IMR-90 (cell line): ENCODE results near the gene NPAS2. TPM values are rescaled to one million over a fixed set of nuclear protein-coding genes. Genes with fewer than 3 reads are reported as not detected.

Experiments
- ATAC-seq: fragments of 200-7000 bp; cut with Tn5 transposase; 2 replicates; pipeline ENCODE4 v1.9.1; 2020; ENCODE audit warnings: low read depth, mild to moderate bottlenecking, moderate library complexity
- BruUV-seq: library from RNA; stranded (reverse); fragments of 400-500 nt; replicated peaks from 2 replicates; lab custom pipeline; 2021; lab: Mats Ljungman, UMichigan
- CTCF ChIA-PET: fragments of 300-600 bp; formaldehyde crosslinking; extraction: SDS; loops from one replicate; lab custom pipeline; 2021; ENCODE audit warnings: antibody characterized with exemption; lab: Yijun Ruan, JAX
- POLR2A ChIA-PET: fragments of 300-600 bp; sonication (Branson Sonifier 250); formaldehyde crosslinking; loops from one replicate; lab custom pipeline; 2022; ENCODE audit warnings: antibody characterized with exemption; ENCODE audit not compliant: unreplicated experiment; lab: Charles Lee
- DNase-seq: peaks from one replicate; pipeline ENCODE4 v3.0.0; 2013
- H2AFZ ChIP-seq: replicated peaks from 2 replicates; pipeline ENCODE3; 2013; ENCODE audit warnings: low read length, mild to moderate bottlenecking; ENCODE audit not compliant: poor library complexity
- H2AK5ac ChIP-seq: 2 replicates; pipeline ENCODE4 v1.6.1; 2013; ENCODE audit warnings: low read depth, low read length, inconsistent platforms
- H2AK9ac ChIP-seq: replicated peaks from 2 replicates; pipeline ENCODE3; 2013; ENCODE audit warnings: mild to moderate bottlenecking, low read depth, low read length, moderate library complexity; ENCODE audit not compliant: poor library complexity
- H2BK120ac ChIP-seq: 2 replicates; pipeline ENCODE4 v1.6.1; 2013; ENCODE audit warnings: low read depth, low read length, inconsistent platforms
- H2BK15ac ChIP-seq: 3 replicates; pipeline ENCODE4 v1.6.1; 2013; ENCODE audit warnings: low read depth, low read length, inconsistent platforms
- H2BK20ac ChIP-seq: 2 replicates; pipeline ENCODE4 v1.6.1; 2013; ENCODE audit warnings: low read depth, mild to moderate bottlenecking, inconsistent platforms, low read length, moderate library complexity
- H2BK5ac ChIP-seq: 2 replicates; pipeline ENCODE4 v1.6.1; 2013; ENCODE audit warnings: mild to moderate bottlenecking, low read depth, low read length, inconsistent platforms; ENCODE audit not compliant: poor library complexity, severe bottlenecking
- H3K14ac ChIP-seq: replicated peaks from 2 replicates; pipeline ENCODE4 v1.6.1; 2013; ENCODE audit warnings: low read depth, low read length, inconsistent platforms
- H3K18ac ChIP-seq: 2 replicates; pipeline ENCODE4 v1.6.1; 2013; ENCODE audit warnings: low read depth, low read length, control low read depth
- H3K23ac ChIP-seq: 2 replicates; pipeline ENCODE4 v1.6.1; 2013; ENCODE audit warnings: low read depth, low read length, inconsistent platforms
- H3K27ac ChIP-seq: 2 replicates; pipeline ENCODE4 v1.5.1; 2013; ENCODE audit warnings: mild to moderate bottlenecking, control low read depth, low read length; ENCODE audit not compliant: insufficient read depth
- H3K27me3 ChIP-seq: 2 replicates; pipeline ENCODE4 v1.6.1; 2013; ENCODE audit warnings: low read length; ENCODE audit not compliant: control insufficient read depth, insufficient read depth
- H3K36me3 ChIP-seq: 2 replicates; pipeline ENCODE4 v1.6.1; 2013; ENCODE audit warnings: low read length, mixed read lengths; ENCODE audit not compliant: control insufficient read depth, insufficient read depth
- H3K4ac ChIP-seq: 2 replicates; pipeline ENCODE4 v1.6.1; 2013; ENCODE audit warnings: low read depth, low read length, inconsistent platforms
- H3K4me1 ChIP-seq: 2 replicates; pipeline ENCODE4 v1.6.1; 2013; ENCODE audit warnings: low read length, mixed read lengths; ENCODE audit not compliant: control insufficient read depth, insufficient read depth
- H3K4me2 ChIP-seq: 2 replicates; pipeline ENCODE4 v1.6.1; 2013; ENCODE audit warnings: low read depth, mild to moderate bottlenecking, control low read depth, low read length, moderate library complexity
- H3K4me3 ChIP-seq: 2 replicates; pipeline ENCODE4 v1.5.1; 2013; ENCODE audit warnings: low read depth, mild to moderate bottlenecking, control low read depth, low read length, moderate library complexity; ENCODE audit not compliant: insufficient read depth
- H3K56ac ChIP-seq: 2 replicates; pipeline ENCODE4 v1.6.1; 2013; ENCODE audit warnings: low read length, inconsistent platforms; ENCODE audit not compliant: insufficient read depth; ENCODE audit errors: extremely low read depth
- H3K79me1 ChIP-seq, 2 experiments: 2 replicates each; pipeline ENCODE4 v1.6.1; 2013; ENCODE audit warnings: low read length in 2 of 2, inconsistent platforms in 1 of 2, low read depth in 1 of 2
- H3K9ac ChIP-seq: 2 replicates; pipeline ENCODE4 v1.6.1; 2013; ENCODE audit warnings: low read depth, low read length, control low read depth
- H3K9me1 ChIP-seq: 2 replicates; pipeline ENCODE4 v1.6.1; 2013; ENCODE audit warnings: low read length, inconsistent platforms; ENCODE audit not compliant: insufficient read depth
- H3K9me3 ChIP-seq: 2 replicates; pipeline ENCODE4 v1.6.1; 2013; ENCODE audit warnings: low read length; ENCODE audit not compliant: control insufficient read depth, insufficient read depth
- H4K20me1 ChIP-seq: 2 replicates; pipeline ENCODE4 v1.6.1; 2013; ENCODE audit warnings: low read length, inconsistent platforms; ENCODE audit not compliant: insufficient read depth
- H4K5ac ChIP-seq: 2 replicates; pipeline ENCODE4 v1.6.1; 2013; ENCODE audit warnings: mild to moderate bottlenecking, low read depth, low read length, control low read depth
- H4K8ac ChIP-seq, 2 experiments: 2 replicates each; pipeline ENCODE4 v1.6.1; 2013; ENCODE audit warnings: low read depth in 2 of 2, low read length in 2 of 2, control low read depth in 1 of 2, inconsistent platforms in 1 of 2
- H4K91ac ChIP-seq: 2 replicates; pipeline ENCODE4 v1.6.1; 2013; ENCODE audit warnings: low read depth, low read length, inconsistent platforms; ENCODE audit not compliant: insufficient read depth
- RFX5 ChIP-seq: IDR thresholded peaks from 2 replicates; pipeline ENCODE4 v1.8.0; 2012; ENCODE audit warnings: low read depth, mild to moderate bottlenecking, low read length, moderate library complexity
- WGBS, 2 experiments: methylation state at CpG; one replicate each; pipeline versions ENCODE4 v1.1.5 to v1.1.7; 2013; ENCODE audit warnings: missing lambda C conversion rate in 2 of 2; ENCODE audit not compliant: insufficient read length in 1 of 2; ENCODE audit errors: extremely low coverage in 2 of 2; 5-methylcytosine and 5-hydroxymethylcytosine counted together
- dilution Hi-C: fragments of 300-500 bp; cut with HindIII; formaldehyde crosslinking; loops from one replicate; pipeline ENCODE4 v1.14.3; 2018; ENCODE audit warnings: low sequenced_read_pairs; ENCODE audit not compliant: unreplicated experiment
- in situ Hi-C: fragments of 300-500 bp; cut with MboI; formaldehyde crosslinking; loops from 3 replicates; pipeline ENCODE4 v1.14.3; 2019; ENCODE audit warnings: low sequenced_read_pairs, inconsistent platforms, mixed read lengths
- intact Hi-C: fragments of 100-400 bp; cut with micrococcal nuclease; formaldehyde crosslinking; loops from 2 replicates; pipeline ENCODE4 v1.10.0; 2022
- polyA plus RNA-seq, 3 experiments: library from polyadenylated mRNA; depleted of rRNA; stranded (reverse); fragments of >200 nt; gene quantifications; 2 replicates each; pipeline ENCODE4 v1.2.3, GENCODE V29; 2012; ENCODE audit warnings: low replicate concordance in 1 of 3
- total RNA-seq: library from RNA; depleted of rRNA; stranded (reverse); fragments of >200 nt; gene quantifications from 2 replicates; pipeline ENCODE4 v1.2.3, GENCODE V29; 2012
- TF ChIP-seq, protein P1 (sequence below): conservative IDR thresholded peaks from 2 replicates; pipeline ENCODE4 v1.5.1; 2012; ENCODE audit warnings: mild to moderate bottlenecking, low read depth, low read length, improper control_type of control experiment

NPAS2 gene
- total and polyA plus RNA-seq, 2 of the 4 experiments (the other 2 are of a cell fraction) = 5.2 to 14.8 TPM

DNA sequence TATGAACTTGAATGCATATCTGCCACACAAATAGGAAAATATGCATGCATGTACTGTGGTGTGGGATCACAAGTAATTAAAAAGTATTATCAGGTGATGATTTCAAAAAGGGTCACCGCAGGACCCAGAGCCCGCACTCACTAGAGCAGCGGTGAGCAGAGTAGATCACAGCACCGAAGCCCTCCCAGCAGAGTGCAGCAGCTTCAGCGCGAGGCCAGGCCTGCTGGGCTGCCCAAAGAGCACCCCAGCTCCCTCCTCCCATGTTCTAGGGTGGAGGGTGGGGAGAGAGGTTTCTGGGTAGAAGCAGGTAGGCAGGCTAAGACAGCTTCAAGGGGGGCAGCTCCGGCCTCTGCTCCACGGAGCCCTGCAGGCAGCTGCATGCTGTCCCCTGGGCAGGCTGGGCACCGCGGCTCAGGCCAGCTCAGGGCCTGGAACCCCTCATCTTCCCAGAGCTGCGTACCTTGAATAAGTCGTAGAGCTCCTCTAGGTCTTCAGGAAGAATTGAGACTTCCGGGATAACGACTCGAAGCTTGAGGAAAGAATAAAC is 207.1 kb downstream of the NPAS2 start:
- Histone ChIP-seq H3K9me1 (peaks cover 10% of the 10 kb centered on the region; the same call in 1 of the 2 replicates), H2AFZ (no peak overlapping the region), H3K79me1 (0 out of 4 replicates have a peak, but pooled peaks cover 0 to under 1% of the 10 kb centered on the region in 2 experiments), H2AK5ac (no peak overlapping the region), H4K20me1 (no peaks in the 10 kb centered on the region), H2BK120ac (no peak overlapping the region), H3K4me3 (no peak overlapping the region), H3K27ac (no peak overlapping the region), H3K56ac (no peak overlapping the region), H3K27me3 (no peaks in the 10 kb centered on the region), H2BK5ac (no peak overlapping the region), H2BK15ac (no peak overlapping the region), H3K4me1 (no peaks in the 10 kb centered on the region), H3K4ac (no peak overlapping the region), H4K5ac (no peak overlapping the region), H4K8ac (no peak overlapping the region), H3K14ac (no peak overlapping the region), H4K91ac (no peak overlapping the region), H3K23ac (no peak overlapping the region), H3K36me3 (peaks cover 6% of the 10 kb centered on the region; the same call in 1 of the 2 replicates), H3K9ac (no peak overlapping the region), H2BK20ac (no peak overlapping the region), H3K4me2 (no peak overlapping the region), H3K18ac (no peak overlapping the region), H3K9me3 (no peaks in the 10 kb centered on the region), H2AK9ac (no peak overlapping the region)
- DNase-seq = no peak
- BruUV-seq = no TSS peak
- TF ChIP-seq, protein P1, sequence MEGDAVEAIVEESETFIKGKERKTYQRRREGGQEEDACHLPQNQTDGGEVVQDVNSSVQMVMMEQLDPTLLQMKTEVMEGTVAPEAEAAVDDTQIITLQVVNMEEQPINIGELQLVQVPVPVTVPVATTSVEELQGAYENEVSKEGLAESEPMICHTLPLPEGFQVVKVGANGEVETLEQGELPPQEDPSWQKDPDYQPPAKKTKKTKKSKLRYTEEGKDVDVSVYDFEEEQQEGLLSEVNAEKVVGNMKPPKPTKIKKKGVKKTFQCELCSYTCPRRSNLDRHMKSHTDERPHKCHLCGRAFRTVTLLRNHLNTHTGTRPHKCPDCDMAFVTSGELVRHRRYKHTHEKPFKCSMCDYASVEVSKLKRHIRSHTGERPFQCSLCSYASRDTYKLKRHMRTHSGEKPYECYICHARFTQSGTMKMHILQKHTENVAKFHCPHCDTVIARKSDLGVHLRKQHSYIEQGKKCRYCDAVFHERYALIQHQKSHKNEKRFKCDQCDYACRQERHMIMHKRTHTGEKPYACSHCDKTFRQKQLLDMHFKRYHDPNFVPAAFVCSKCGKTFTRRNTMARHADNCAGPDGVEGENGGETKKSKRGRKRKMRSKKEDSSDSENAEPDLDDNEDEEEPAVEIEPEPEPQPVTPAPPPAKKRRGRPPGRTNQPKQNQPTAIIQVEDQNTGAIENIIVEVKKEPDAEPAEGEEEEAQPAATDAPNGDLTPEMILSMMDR = no peak
- no peak for TF ChIP-seq RFX5
- no peak for ATAC-seq
- WGBS, 2 experiments = 85% methylated on average over 8 of the region's 15 CpGs; no CpG with 5 or more reads in 1 of the 2 experiments
- dilution Hi-C loops = no loop called here
- intact Hi-C loops = no loop called here
- in situ Hi-C loops = no loop called here
- ChIA-PET CTCF (interaction anchor here (0.6 to 1.4 kb wide), 3 partner anchors 9 to 179 kb away, joined by 3 to 5 read pairs (median 4); no protein-coding TSS in a partner anchor), POLR2A (no interaction called here)
